Small intestine (tissue), 4 donors: ENCODE measurements around the gene VPS35. TPM values are rescaled to one million over a fixed set of nuclear protein-coding genes. Genes with fewer than 3 reads are reported as not detected.

Source experiments
- polyA plus RNA-seq, 4 donors: library from polyadenylated mRNA; stranded (reverse) in 3 of 4; unstranded in 1 of 4; fragments of 200-250 nt in 3 of 4; fragments of 120-200 nt in 1 of 4; gene quantifications; one replicate each; pipeline versions ENCODE4 v1.2.1 to v1.2.3, GENCODE V29; 2013
- donor health status: healthy with polysubstance abuse.
- donor health status: Bipolar disorder and iron deficiency.
- donor health status: healthy.

VPS35 gene
- polyA plus RNA-seq, 4 donors: 36.1 to 157 (median 76.3) TPM

Other genes with a start within 250 kb of the VPS35 start
- 1 to 10 TPM in 3 of 4 donors, under 1 TPM in 1; 0.54 to 5.5 (median 3.0) TPM for gene SHCBP1, start 67.8 kb downstream of the VPS35 start, polyA plus RNA-seq
- 10 to 100 TPM in 1 of 4 donors, 1 to 10 TPM in 3; 1.9 to 24.9 (median 7.5) TPM for gene ORC6, start 481 bp upstream of the VPS35 start, polyA plus RNA-seq
- under 1 TPM in 3 of 4 donors, not detected in 1; 0.04 to 0.81 (median 0.25) TPM for gene MYLK3, start 59.2 kb upstream of the VPS35 start, polyA plus RNA-seq
- 10 to 100 TPM in 2 of 4 donors, 1 to 10 TPM in 2; 5.7 to 30.1 (median 11.7) TPM for gene C16orf87, start 142.0 kb upstream of the VPS35 start, polyA plus RNA-seq
- gene GPT2, start 195.2 kb upstream of the VPS35 start, polyA plus RNA-seq: 10 to 100 TPM in 1 of 4 donors, 1 to 10 TPM in 3; 2.2 to 25.4 (median 7.4) TPM